Esophagus squamous epithelium (tissue), 4 donors: ENCODE results near the gene RTN3.

Source experiments
- CTCF ChIP-seq, 6 experiments: fragments of 450-650 bp in 4 of 6; fragments of 200-600 bp in 2 of 6; sonication (generic) in 2 of 6; IDR thresholded peaks; one replicate each; pipeline ENCODE4 v1.5.1; 2016 to 2019; ENCODE audit warnings: antibody characterized with exemption in 6 of 6, mild to moderate bottlenecking in 4 of 6, moderate library complexity in 4 of 6
- POLR2A ChIP-seq, 4 donors: fragments of 450-650 bp; IDR thresholded peaks; one replicate each; pipeline ENCODE4 v1.6.1; 2017; ENCODE audit warnings: antibody characterized with exemption in 4 of 4, mild to moderate bottlenecking in 4 of 4, moderate library complexity in 3 of 4

GRCh38 chr11:63635762-63636465 lies 45.4 kb upstream of the RTN3 start:
- TF ChIP-seq CTCF (IDR thresholded peaks at IDR 0.05) (peak; percentile 57 to 85 (median 72)), POLR2A (IDR thresholded peaks at IDR 0.05) (no peak)
